ENCODE measurements around the gene FAM3B.
A peak's percentile ranks its signal among the peaks of the same experiment; 100 is the strongest.
"Not testable (repeated sequence)": the region's sequence is repeated elsewhere in the genome, so short reads cannot be mapped to it uniquely, and the experiment has no call there.

FAM3B gene

GRCh38 chr21:41350436-41351155 lies 34.0 kb downstream of the FAM3B start:
- DNase-seq: no peak

- no peak for DNase-seq
Measured at GRCh38 chr21:41357546-41357945, 40.9 kb downstream of the FAM3B start.

GRCh38 chr21:41358193-41359166 lies 41.9 kb downstream of the FAM3B start:
- DNase-seq: no peak

GRCh38 chr21:41359286-41359685 lies 42.7 kb downstream of the FAM3B start:
- DNase-seq: no peak

- DNase-seq: not testable (repeated sequence)
Measured at GRCh38 chr21:41359754-41360071, 43.1 kb downstream of the FAM3B start.

- DNase-seq: no peak
Measured at GRCh38 chr21:41360072-41360821, 43.6 kb downstream of the FAM3B start.

- no peak for DNase-seq
Measured at GRCh38 chr21:41361053-41361785, 44.6 kb downstream of the FAM3B start.

GRCh38 chr21:41361786-41362604 lies 45.4 kb downstream of the FAM3B start, which contains the start of gene MX2:
MX2 (plus strand) TSS chr21:41362027; CDS start chr21:41376907, 14,880 bp downstream.
- DNase-seq: peak; percentile 82 to 95 (median 91)

- DNase-seq: peak in 2 of 6 experiments; percentile 58 to 60
Measured at GRCh38 chr21:41362605-41363369, 46.2 kb downstream of the FAM3B start.

- DNase-seq: no peak
Measured at GRCh38 chr21:41363370-41364270, 47.0 kb downstream of the FAM3B start.

GRCh38 chr21:41364308-41364707 lies 47.7 kb downstream of the FAM3B start:
- no peak for DNase-seq

- no peak for DNase-seq
Measured at GRCh38 chr21:41365377-41366107, 48.9 kb downstream of the FAM3B start.

GRCh38 chr21:41366522-41367151 lies 50.0 kb downstream of the FAM3B start:
- no peak for DNase-seq

- no peak for DNase-seq
Measured at GRCh38 chr21:41367301-41367944, 50.8 kb downstream of the FAM3B start.

- no peak for DNase-seq
Measured at GRCh38 chr21:41367945-41368734, 51.5 kb downstream of the FAM3B start.

GRCh38 chr21:41368735-41369104 lies 52.1 kb downstream of the FAM3B start:
- DNase-seq: no peak

Data from stimulated activated naive CD4-positive, alpha-beta T cell (primary cell).